HEK293T (cell line): Measurements from ENCODE around the gene LCP1.

Experiments
- CTCF ChIA-PET: fragments of 350-600 bp; formaldehyde crosslinking; extraction: SDS; loops from one replicate; lab custom pipeline; 2021; ENCODE audit warnings: antibody characterized with exemption, inconsistent platforms; lab: Yijun Ruan, JAX
- POLR2A ChIA-PET: fragments of 350-600 bp; formaldehyde crosslinking; extraction: SDS; loops from one replicate; lab custom pipeline; 2020; ENCODE audit warnings: antibody characterized with exemption, inconsistent platforms; lab: Yijun Ruan, JAX
- DNase-seq: peaks from one replicate; pipeline ENCODE4 v3.0.0; 2012; ENCODE audit warnings: mixed read lengths; ENCODE audit errors: extremely low spot score
- ARNT ChIP-seq: fragments of 450-650 bp; IDR thresholded peaks from 2 replicates; pipeline ENCODE4 v1.6.1; 2017; ENCODE audit warnings: mild to moderate bottlenecking
- BHLHE40 ChIP-seq: fragments of 450-650 bp; IDR thresholded peaks from 2 replicates; pipeline ENCODE4 v1.6.1; 2016; ENCODE audit warnings: mild to moderate bottlenecking, moderate library complexity, borderline replicate concordance
- CTBP1 ChIP-seq: fragments of 450-650 bp; IDR thresholded peaks from 2 replicates; pipeline ENCODE4 v1.6.1; 2016; ENCODE audit warnings: borderline replicate concordance
- ELF4 ChIP-seq: fragments of 450-650 bp; IDR thresholded peaks from 2 replicates; pipeline ENCODE4 v1.6.1; 2017; ENCODE audit warnings: antibody characterized with exemption
- FOXA1 ChIP-seq: fragments of 450-650 bp; IDR thresholded peaks from 2 replicates; pipeline ENCODE4 v1.6.1; 2016; ENCODE audit warnings: mild to moderate bottlenecking
- FOXK2 ChIP-seq: fragments of 450-650 bp; IDR thresholded peaks from 2 replicates; pipeline ENCODE4 v1.6.1; 2016; ENCODE audit warnings: mild to moderate bottlenecking
- FOXM1 ChIP-seq: fragments of 450-650 bp; IDR thresholded peaks from 2 replicates; pipeline ENCODE4 v1.6.1; 2017; ENCODE audit warnings: mild to moderate bottlenecking, borderline replicate concordance
- HDGF ChIP-seq: fragments of 450-650 bp; IDR thresholded peaks from 2 replicates; pipeline ENCODE4 v1.6.1; 2017; ENCODE audit warnings: antibody characterized with exemption, borderline replicate concordance
- L3MBTL2 ChIP-seq: fragments of 450-650 bp; conservative IDR thresholded peaks from 2 replicates; pipeline ENCODE4 v1.6.1; 2016; ENCODE audit warnings: mild to moderate bottlenecking
- LEF1 ChIP-seq: fragments of 450-650 bp; IDR thresholded peaks from 2 replicates; pipeline ENCODE4 v1.6.1; 2017; ENCODE audit warnings: mild to moderate bottlenecking, borderline replicate concordance
- NFRKB ChIP-seq: fragments of 450-650 bp; IDR thresholded peaks from 2 replicates; pipeline ENCODE4 v1.6.1; 2016; ENCODE audit warnings: mild to moderate bottlenecking, moderate library complexity
- PKNOX1 ChIP-seq: fragments of 450-650 bp; IDR thresholded peaks from 2 replicates; pipeline ENCODE4 v1.6.1; 2016
- SP1 ChIP-seq: fragments of 450-650 bp; IDR thresholded peaks from 2 replicates; pipeline ENCODE4 v1.6.1; 2017
- SUZ12 ChIP-seq: fragments of 450-650 bp; IDR thresholded peaks from 2 replicates; pipeline ENCODE4 v1.6.1; 2016; ENCODE audit warnings: mild to moderate bottlenecking
- TARDBP ChIP-seq: fragments of 450-650 bp; IDR thresholded peaks from 2 replicates; pipeline ENCODE4 v1.6.1; 2016
- ZNF384 ChIP-seq: fragments of 450-650 bp; IDR thresholded peaks from 2 replicates; pipeline ENCODE4 v1.6.1; 2016

The LCP1 gene

GRCh38 chr13:46132109-46132508 lies 49.9 kb downstream of the LCP1 start:
- TF ChIP-seq FOXK2: no peak
- TF ChIP-seq FOXM1: no peak
- no peak for TF ChIP-seq FOXA1
- TF ChIP-seq CTBP1: no peak
- no peak for TF ChIP-seq NFRKB
- no peak for TF ChIP-seq SUZ12
- no peak for TF ChIP-seq ZNF384
- TF ChIP-seq BHLHE40: no peak
- no peak for TF ChIP-seq SP1
- ChIA-PET POLR2A (no interaction called here), CTCF (no interaction called here)
- no peak for DNase-seq

GRCh38 chr13:46131705-46132104 lies 50.3 kb downstream of the LCP1 start:
- DNase-seq: no peak
- ChIA-PET CTCF (no interaction called here), POLR2A (no interaction called here)
- TF ChIP-seq HDGF (no peak), L3MBTL2 (no peak)

GRCh38 chr13:46129955-46130618 lies 51.9 kb downstream of the LCP1 start:
- ChIA-PET POLR2A (no interaction called here), CTCF (no interaction called here)
- DNase-seq: no peak
- no peak for TF ChIP-seq LEF1
- TF ChIP-seq SUZ12: no peak
- no peak for TF ChIP-seq SP1
- no peak for TF ChIP-seq PKNOX1
- TF ChIP-seq HDGF: no peak
- no peak for TF ChIP-seq ARNT
- no peak for TF ChIP-seq FOXK2
- TF ChIP-seq TARDBP: no peak
- TF ChIP-seq BHLHE40: no peak
- no peak for TF ChIP-seq CTBP1
- no peak for TF ChIP-seq ZNF384
- TF ChIP-seq L3MBTL2: no peak
- TF ChIP-seq ELF4: no peak
- TF ChIP-seq FOXM1: no peak
- no peak for TF ChIP-seq NFRKB
- no peak for TF ChIP-seq FOXA1

GRCh38 chr13:46129124-46129523 lies 52.9 kb downstream of the LCP1 start:
- no peak for DNase-seq
- POLR2A ChIA-PET: no interaction called here
- CTCF ChIA-PET: interaction anchor here (0.6 to 0.9 kb wide), 2 partner anchors 14 to 322 kb away, joined by 3 to 5 read pairs; no protein-coding TSS in a partner anchor
- TF ChIP-seq HDGF (no peak), FOXM1 (no peak), LEF1 (no peak), FOXK2 (no peak), BHLHE40 (no peak), NFRKB (no peak)

GRCh38 chr13:46127358-46128023 lies 54.5 kb downstream of the LCP1 start:
- ChIA-PET CTCF (interaction anchor here (0.7 to 1.3 kb wide), 2 partner anchors 320 to 1919 kb away, joined by 4 to 5 read pairs; no protein-coding TSS in a partner anchor), POLR2A (no interaction called here)
- TF ChIP-seq BHLHE40 (no peak), LEF1 (no peak), ARNT (no peak), FOXA1 (no peak), HDGF (no peak)
- DNase-seq: no peak

GRCh38 chr13:46126552-46127357 lies 55.2 kb downstream of the LCP1 start:
- peak; percentile 77 for DNase-seq
- no peak for TF ChIP-seq PKNOX1
- TF ChIP-seq HDGF: no peak
- ChIA-PET POLR2A (interaction anchor here (0.7 to 1.2 kb wide), 2 partner anchors 8 to 75 kb away, joined by 3 read pairs; partner anchors contain the start of gene ZC3H13), CTCF (interaction anchor here (0.7 to 1.3 kb wide), 4 partner anchors 9 to 1919 kb away, joined by 3 to 5 read pairs (median 4); no protein-coding TSS in a partner anchor)

- TF ChIP-seq BHLHE40: no peak
- no peak for TF ChIP-seq LEF1
- TF ChIP-seq CTBP1: no peak
- TF ChIP-seq FOXA1: no peak
- no peak for TF ChIP-seq PKNOX1
- no peak for TF ChIP-seq ELF4
- TF ChIP-seq SUZ12: no peak
- no peak for TF ChIP-seq NFRKB
- no peak for TF ChIP-seq ARNT
- no peak for TF ChIP-seq FOXM1
- no peak for TF ChIP-seq FOXK2
- ChIA-PET CTCF (interaction anchor here (1.0 to 1.3 kb wide), 3 partner anchors 9 to 319 kb away, joined by 3 to 5 read pairs (median 4); no protein-coding TSS in a partner anchor), POLR2A (interaction anchor here (0.7 to 1.2 kb wide), 2 partner anchors 7 to 74 kb away, joined by 3 read pairs; partner anchors contain the start of gene ZC3H13)
- DNase-seq: no peak
Measured at GRCh38 chr13:46126056-46126455, 55.9 kb downstream of the LCP1 start.
